Measurements from ENCODE around the gene PABPC1L. TPM values are rescaled to one million over a fixed set of nuclear protein-coding genes. Genes with fewer than 3 reads are reported as not detected.

The PABPC1L gene
- total and polyA plus RNA-seq, 2 of the 13 experiments (the other 11 are each of a cell fraction or from before 2014, with no cell fraction given), result 30.8 to 252 TPM

- TF ChIP-seq NFAT5 (CRISPR knock-in tag; IDR thresholded peaks at IDR 0.05) (peak; percentile 76; the same call in 1 of the 2 replicates), E2F1 (CRISPR knock-in tag; IDR thresholded peaks at IDR 0.05) (peak; percentile 83), ZFAT (CRISPR knock-in tag; conservative IDR thresholded peaks at IDR 0.05) (no peak), ZNF776 (CRISPR knock-in tag; IDR thresholded peaks at IDR 0.05) (no peak), AHDC1 (CRISPR knock-in tag; IDR thresholded peaks at IDR 0.05; ENCODE audit: borderline replicate concordance) (no peak), LCORL (IDR thresholded peaks at IDR 0.05) (no peak), LCORL (CRISPR knock-in tag; IDR thresholded peaks at IDR 0.05) (peak; percentile 52), ZBTB1 (CRISPR knock-in tag; IDR thresholded peaks at IDR 0.05; ENCODE audit: borderline replicate concordance) (no peak), GATAD2A (CRISPR knock-in tag; IDR thresholded peaks at IDR 0.05) (no peak; the same call in 1 of the 2 replicates), ZNF768 (CRISPR knock-in tag; IDR thresholded peaks at IDR 0.05) (peak; percentile 87), SP4 (CRISPR knock-in tag; IDR thresholded peaks at IDR 0.05) (peak; percentile 73), ZNF816 (CRISPR knock-in tag; IDR thresholded peaks at IDR 0.05; ENCODE audit: borderline replicate concordance) (no peak), HINFP (CRISPR knock-in tag; IDR thresholded peaks at IDR 0.05; ENCODE audit: low read depth) (peak; percentile 80; the same call in 1 of the 2 replicates), SNRNP70 (IDR thresholded peaks at IDR 0.05; ENCODE audit: low read depth, low read length) (no peak), SIN3A (IDR thresholded peaks at IDR 0.05; ENCODE audit: borderline replicate concordance, low read depth, low read length) (peak; percentile 84; the same call in 1 of the 2 replicates)
These were observed at the start of gene PABPC1L (continued) for GRCh38 chr20:44909872-44910689.

All from HepG2 (cell line).